ENCODE measurements around the gene NGF. TPM values are rescaled to one million over a fixed set of nuclear protein-coding genes. Genes with fewer than 3 reads are reported as not detected.

The NGF gene
- total and polyA plus RNA-seq, 9 of the 15 experiments (the other 6 are each of a cell fraction or from before 2014, with no cell fraction given), result not detected

- TF ChIP-seq ZMIZ1 (IDR thresholded peaks at IDR 0.05; ENCODE audit: low read depth in 2 of 2, low read length in 2 of 2) (no peak), LEF1 (IDR thresholded peaks at IDR 0.05) (no peak), SMARCE1 (IDR thresholded peaks at IDR 0.05) (no peak)
These were observed 2.8 kb upstream of the NGF start (continued) for GRCh38 chr1:115340879-115341278.

GRCh38 chr1:115338457-115338820, 390 bp upstream of the NGF start:
- in situ Hi-C loops (cut with MboI), result no loop called here

More at GRCh38 chr1:115338457-115338820, 390 bp upstream of the NGF start:
- WGBS (ENCODE audit: insufficient coverage, low coverage, missing lambda C conversion rate), result 10% methylated on average over 14 of the region's 25 CpGs
- H3K9me1 ChIP-seq (ENCODE audit: control insufficient read depth, insufficient read depth, low read length), result peaks cover 2% of the 10 kb centered on the region
- CTCF ChIA-PET (ENCODE audit: low intra/inter-chr PET ratio), result no interaction called here
- DNase-seq (ENCODE audit: extremely low read depth in 1 of 4, low spot score in 3 of 4) (no peak), ATAC-seq (no peak), FAIRE-seq (no peak)
- POLR2A ChIA-PET, result interaction anchor here (0.6 kb wide), 1 partner anchor 100 kb away, joined by 3 read pairs; no protein-coding TSS in a partner anchor
- H3K79me2 ChIP-seq (ENCODE audit: control insufficient read depth, insufficient read depth, low read length), result no peaks in the 10 kb centered on the region
- H3K4me1 ChIP-seq (replicated peaks in 1 of 2; ENCODE audit: control insufficient read depth in 2 of 2, insufficient read depth in 2 of 2, low read length in 2 of 2), result peaks cover 0 to 7% of the 10 kb centered on the region in 2 experiments; a peak in 1 of 5 replicates
- no peak overlapping the region for H3K9ac ChIP-seq (ENCODE audit: insufficient read depth in 1 of 2, low read depth in 2 of 2, low read length in 2 of 2)
- H3K4me2 ChIP-seq (ENCODE audit: insufficient read depth, low read length), result no peak overlapping the region
- H3K27me3 ChIP-seq (ENCODE audit: control insufficient read depth in 2 of 2, insufficient read depth in 2 of 2, low read length in 2 of 2), result peaks cover 0 to 18% of the 10 kb centered on the region in 2 experiments; a peak in 3 of 5 replicates
- H3K4me3 ChIP-seq, result no peak overlapping the region
- no peak overlapping the region for H2AFZ ChIP-seq (ENCODE audit: low read depth, low read length)
- TF ChIP-seq ZNF274 (IDR thresholded peaks at IDR 0.05; ENCODE audit: borderline replicate concordance, low read depth, low read length) (no peak), BCL6 (CRISPR knock-in tag; IDR thresholded peaks at IDR 0.05) (no peak), IFI16 (CRISPR knock-in tag; IDR thresholded peaks at IDR 0.05) (no peak), SNRNP70 (optimal IDR thresholded peaks at IDR 0.05; ENCODE audit: low read depth, low read length) (no peak), ARID3B (CRISPR knock-in tag; IDR thresholded peaks at IDR 0.05; ENCODE audit: borderline replicate concordance) (no peak), HDAC2 (IDR thresholded peaks at IDR 0.05) (no peak)
- no peaks in the 10 kb centered on the region for H3K9me3 ChIP-seq (replicated peaks; ENCODE audit: control insufficient read depth, insufficient read depth, low read depth, low read length)
- H3K36me3 ChIP-seq (ENCODE audit: control insufficient read depth, insufficient read depth, low read length), result no peaks in the 10 kb centered on the region
- H3K27ac ChIP-seq (ENCODE audit: extremely low read depth, low read depth, low read length), result no peak overlapping the region
- intact Hi-C loops (cut with micrococcal nuclease), result no loop called here
- no peaks in the 10 kb centered on the region; the same call in 1 of the 2 replicates for H4K20me1 ChIP-seq (replicated peaks; ENCODE audit: control insufficient read depth, insufficient read depth, low read length)
- BruUV-seq (replicated peaks), result no TSS peak
